NCI-H345 treated with DMSO at 0.1 percent for 48 hours (cell line): ENCODE results near the gene OR13J1.
"Not testable (repeated sequence)": the region's sequence is repeated elsewhere in the genome, so short reads cannot be mapped to it uniquely, and the experiment has no call there.

Source experiments
- DNase-seq: peaks from one replicate; lab custom pipeline; 2025; ENCODE audit not compliant: unreplicated experiment; lab: John Stamatoyannopoulos, UW

OR13J1 gene

GRCh38 chr9:35870351-35870923 is at the start of gene OR13J1:
TSS of gene OR13J1 (minus strand) at chr9:35870401. CDS start at chr9:35870401, 0 bp downstream.
- no peak for DNase-seq

- no peak for DNase-seq
These were observed 49.2 kb upstream of the OR13J1 start for GRCh38 chr9:35919212-35920008.

- DNase-seq = no peak
These were observed 48.6 kb upstream of the OR13J1 start for GRCh38 chr9:35918780-35919179.

- no peak for DNase-seq
These were observed 47.1 kb upstream of the OR13J1 start for GRCh38 chr9:35917261-35917660.

- no peak for DNase-seq
These were observed 45.6 kb upstream of the OR13J1 start for GRCh38 chr9:35915681-35916294.

- no peak for DNase-seq
These were observed 44.2 kb upstream of the OR13J1 start for GRCh38 chr9:35914301-35914807.

- DNase-seq = not testable (repeated sequence)
These were observed 43.2 kb upstream of the OR13J1 start for GRCh38 chr9:35913429-35913828.

- no peak for DNase-seq
These were observed 42.7 kb upstream of the OR13J1 start for GRCh38 chr9:35912791-35913400.

- no peak for DNase-seq
These were observed 41.5 kb upstream of the OR13J1 start for GRCh38 chr9:35911690-35912089.

- DNase-seq = no peak
These were observed 40.6 kb upstream of the OR13J1 start for GRCh38 chr9:35910613-35911359.

GRCh38 chr9:35909687-35910612 is 39.7 kb upstream of the OR13J1 start:
- DNase-seq = no peak

GRCh38 chr9:35909274-35909673 is 39.1 kb upstream of the OR13J1 start, which contains the start of gene SPAAR:
TSS of gene SPAAR (plus strand) at chr9:35909490. CDS start at chr9:35910464, 974 bp downstream.
- DNase-seq = no peak

- DNase-seq = no peak
These were observed 38.4 kb upstream of the OR13J1 start for GRCh38 chr9:35908504-35909125.

GRCh38 chr9:35907711-35908503 is 37.7 kb upstream of the OR13J1 start:
- peak; percentile 52 for DNase-seq

GRCh38 chr9:35906923-35907699 is 36.9 kb upstream of the OR13J1 start:
- no peak for DNase-seq

- DNase-seq = peak; percentile 25
These were observed 35.9 kb upstream of the OR13J1 start, which contains the start of gene HRCT1 for GRCh38 chr9:35905912-35906679. TSS of gene HRCT1 (plus strand) at chr9:35906202. CDS start at chr9:35906288, 86 bp downstream.
